ENCODE data around the gene GNL1. TPM values are rescaled to one million over a fixed set of nuclear protein-coding genes. Genes with fewer than 3 reads are reported as not detected.
"Not testable (repeated sequence)": the region's sequence is repeated elsewhere in the genome, so short reads cannot be mapped to it uniquely, and the experiment has no call there.

Gene GNL1
- polyA plus RNA-seq, 3 donors from 2014 or later = 32.6 to 38.6 (median 35.0) TPM

GRCh38 chr6:30541515-30542403, 14.5 kb downstream of the GNL1 start:
- Mint-ChIP-seq H3K9me3 (no peaks in the 10 kb centered on the region), H3K4me1 (peaks cover 34 to 37% of the 10 kb centered on the region in 2 donors), H3K27ac (peak overlapping the region; percentile 84 to 92 (median 88)), H3K4me3 (peak overlapping the region; percentile 77 to 90 (median 83)), H3K36me3 (peaks cover 0 to 13% (median 7%) of the 10 kb centered on the region in 3 donors), H3K27me3 (ENCODE audit: low read depth in 3 of 3) (peaks cover under 1 to 6% (median 4%) of the 10 kb centered on the region in 3 donors)
- DNase-seq = peak; percentile 72 to 80 (median 80)

DNA sequence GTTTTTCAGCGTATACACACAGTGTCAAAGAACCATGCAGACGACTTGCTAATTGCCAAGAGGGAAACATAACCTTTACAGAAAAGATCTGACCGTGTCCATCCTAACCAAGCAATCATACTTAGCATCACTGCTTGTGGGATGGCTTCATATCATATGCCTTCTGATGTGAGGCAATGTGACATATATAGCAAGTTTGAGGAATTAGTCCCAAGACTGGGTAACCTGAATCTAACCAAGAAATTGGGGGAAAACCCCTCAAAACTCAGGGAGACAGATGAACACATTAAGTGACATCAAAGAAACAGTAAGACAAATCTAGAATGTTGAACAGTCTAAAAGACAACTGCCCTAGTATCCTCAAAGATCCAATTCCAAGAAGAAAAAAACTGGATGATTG, 18.4 kb downstream of the GNL1 start:
- Mint-ChIP-seq H3K4me1 (peaks cover 21 to 24% of the 10 kb centered on the region in 2 donors), H3K27ac (no peak overlapping the region), H3K4me3 (no peak overlapping the region), H3K9me3 (no peaks in the 10 kb centered on the region), H3K36me3 (no peaks in the 10 kb centered on the region), H3K27me3 (ENCODE audit: low read depth in 3 of 3) (peaks cover 0 to 6% (median 4%) of the 10 kb centered on the region in 3 donors)
- DNase-seq = no peak

DNA sequence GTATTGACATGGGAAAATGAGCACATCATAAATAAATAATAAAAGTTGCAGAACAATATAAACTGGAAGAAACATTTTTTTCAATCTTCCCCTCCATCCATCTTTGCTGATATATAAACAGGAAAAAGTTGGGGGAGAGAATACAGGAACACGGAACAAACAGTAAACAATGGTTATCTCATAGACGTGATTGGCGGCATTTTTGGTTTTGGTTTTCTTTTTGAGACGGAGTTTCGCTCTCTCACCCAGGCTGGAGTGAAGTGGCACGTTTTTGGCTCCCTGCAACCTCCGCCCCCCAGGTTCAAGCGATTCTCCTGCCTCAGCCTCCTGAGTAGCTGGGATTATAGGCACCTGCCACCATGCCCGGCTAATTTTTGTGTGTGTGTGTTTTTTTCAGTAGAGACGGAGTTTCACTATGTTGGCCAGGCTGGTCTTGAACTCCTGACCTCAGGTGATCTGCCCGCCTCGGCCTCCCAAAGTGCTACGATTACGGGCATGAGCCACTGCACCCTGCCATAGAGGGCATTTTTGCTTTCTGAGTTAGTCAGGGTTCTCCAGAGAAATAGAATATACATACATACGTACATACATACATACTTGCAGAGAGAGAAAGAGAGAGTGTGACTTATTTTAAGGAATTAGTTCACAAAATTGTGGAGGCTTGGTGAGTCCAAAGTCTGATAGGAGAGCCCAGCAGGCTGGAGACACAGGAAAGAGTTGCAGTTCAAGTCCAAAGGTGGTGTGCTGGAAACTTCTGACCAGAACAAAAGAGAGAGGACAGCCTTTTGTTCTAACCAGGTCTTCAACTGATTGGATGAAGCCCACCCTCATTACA, 22.6 kb downstream of the GNL1 start:
- peak in 1 of 3 donors; percentile 45 for DNase-seq
- Mint-ChIP-seq H3K4me3 (peak overlapping the region; percentile 72 to 97 (median 91)), H3K27ac (peak overlapping the region; percentile 12 to 89 (median 74)), H3K4me1 (peaks cover 26 to 28% of the 10 kb centered on the region in 2 donors), H3K9me3 (no peaks in the 10 kb centered on the region), H3K27me3 (ENCODE audit: low read depth in 3 of 3) (peaks cover 0 to 7% (median 0%) of the 10 kb centered on the region in 3 donors), H3K36me3 (no peaks in the 10 kb centered on the region)

- H3K27me3 Mint-ChIP-seq (ENCODE audit: low read depth in 3 of 3) = peaks cover 0 to 7% (median 2%) of the 10 kb centered on the region in 3 donors
- peaks cover 33 to 34% of the 10 kb centered on the region in 2 donors for H3K4me1 Mint-ChIP-seq
- no peaks in the 10 kb centered on the region for H3K9me3 Mint-ChIP-seq
- H3K4me3 Mint-ChIP-seq = no peak overlapping the region
- no peaks in the 10 kb centered on the region for H3K36me3 Mint-ChIP-seq
- H3K27ac Mint-ChIP-seq = peak overlapping the region in 5 of 6 donors; percentile 1 to 76 (median 54)
- no peak for DNase-seq
These were observed 26.3 kb downstream of the GNL1 start for GRCh38 chr6:30530014-30530413.

- not testable (repeated sequence) for H3K36me3 Mint-ChIP-seq; DNase-seq; H3K9me3 Mint-ChIP-seq; H3K27me3 Mint-ChIP-seq (ENCODE audit: low read depth in 3 of 3)
- Mint-ChIP-seq H3K4me3 (peak overlapping the region in 1 of 5 donors; percentile 5), H3K4me1 (peaks cover 33 to 34% of the 10 kb centered on the region in 2 donors), H3K27ac (peak overlapping the region in 5 of 6 donors; percentile 1 to 76 (median 54))
These were observed 26.9 kb downstream of the GNL1 start for GRCh38 chr6:30529349-30529875.

DNA sequence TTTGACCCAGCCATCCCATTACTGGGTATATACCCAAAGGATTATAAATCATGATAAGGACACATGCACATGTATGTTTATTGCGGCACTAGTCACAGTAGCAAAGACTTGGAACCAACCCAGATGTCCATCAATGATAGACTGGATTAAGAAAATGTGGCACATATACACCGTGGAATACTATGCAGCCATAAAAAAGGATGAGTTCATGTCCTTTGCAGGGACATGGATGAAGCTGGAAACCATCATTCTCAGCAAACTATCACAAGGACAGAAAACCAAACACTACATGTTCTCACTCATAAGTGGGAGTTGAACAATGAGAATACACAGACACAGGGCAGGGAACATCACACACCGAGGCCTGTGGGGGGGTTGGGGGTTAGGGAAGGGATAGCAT, 29.8 kb downstream of the GNL1 start:
- H3K4me1 Mint-ChIP-seq = peaks cover 18 to 21% of the 10 kb centered on the region in 2 donors
- not testable (repeated sequence) for H3K36me3 Mint-ChIP-seq; H3K27me3 Mint-ChIP-seq (ENCODE audit: low read depth in 3 of 3); DNase-seq; H3K4me3 Mint-ChIP-seq; H3K9me3 Mint-ChIP-seq; H3K27ac Mint-ChIP-seq

DNA sequence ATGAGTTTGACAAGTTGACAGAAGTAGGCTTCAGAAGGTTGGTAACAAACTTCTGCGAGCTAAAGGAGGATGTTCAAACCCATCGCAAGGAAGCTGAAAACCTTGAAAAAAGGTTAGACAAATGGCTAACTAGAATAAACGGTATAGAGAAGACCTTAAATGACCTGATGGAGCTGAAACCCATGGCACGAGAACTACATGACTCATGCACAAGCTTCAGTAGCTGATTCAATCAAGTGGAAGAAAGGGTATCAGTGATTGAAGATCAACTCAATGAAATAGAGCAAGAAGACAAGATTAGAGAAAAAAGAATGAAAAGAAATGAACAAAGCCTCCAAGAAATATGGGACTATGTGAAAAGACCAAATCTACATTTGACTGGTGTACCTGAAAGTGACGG, 34.3 kb downstream of the GNL1 start:
- Mint-ChIP-seq H3K4me1 (peaks cover 13 to 18% of the 10 kb centered on the region in 2 donors), H3K9me3 (peaks cover 0 to 16% (median 9%) of the 10 kb centered on the region in 6 donors), H3K36me3 (peaks cover 0 to 21% (median 14%) of the 10 kb centered on the region in 3 donors)
- DNase-seq; H3K27ac Mint-ChIP-seq; H3K4me3 Mint-ChIP-seq; H3K27me3 Mint-ChIP-seq (ENCODE audit: low read depth in 3 of 3): not testable (repeated sequence)

DNA sequence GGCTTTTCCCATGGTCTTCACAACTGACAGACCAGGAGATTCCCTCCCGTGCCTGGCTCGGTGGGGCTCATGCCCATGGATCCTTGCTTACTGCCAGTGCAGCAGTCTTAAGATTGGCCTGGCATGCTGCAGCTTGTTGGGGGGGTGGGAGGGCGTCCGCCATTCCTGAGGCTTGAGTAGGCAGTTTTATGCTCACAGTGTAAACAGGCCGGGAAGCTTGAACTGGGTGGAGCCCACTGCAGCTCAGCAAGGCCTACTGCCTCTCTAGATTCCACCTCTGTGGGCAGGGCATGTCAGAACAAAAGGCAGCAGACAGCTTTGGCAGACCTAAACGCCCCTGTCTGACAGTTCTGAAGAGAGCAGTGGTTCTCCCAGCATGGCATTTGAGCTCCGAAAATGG, 35.2 kb downstream of the GNL1 start:
- H3K27me3 Mint-ChIP-seq (ENCODE audit: low read depth in 3 of 3) = peaks cover 5 to 11% (median 5%) of the 10 kb centered on the region in 3 donors
- not testable (repeated sequence) for DNase-seq, H3K4me3 Mint-ChIP-seq, H3K27ac Mint-ChIP-seq
- peaks cover 0 to 21% (median 14%) of the 10 kb centered on the region in 3 donors for H3K36me3 Mint-ChIP-seq
- peaks cover 21 to 24% of the 10 kb centered on the region in 2 donors for H3K4me1 Mint-ChIP-seq
- peaks cover 0 to 16% (median 9%) of the 10 kb centered on the region in 6 donors for H3K9me3 Mint-ChIP-seq

DNA sequence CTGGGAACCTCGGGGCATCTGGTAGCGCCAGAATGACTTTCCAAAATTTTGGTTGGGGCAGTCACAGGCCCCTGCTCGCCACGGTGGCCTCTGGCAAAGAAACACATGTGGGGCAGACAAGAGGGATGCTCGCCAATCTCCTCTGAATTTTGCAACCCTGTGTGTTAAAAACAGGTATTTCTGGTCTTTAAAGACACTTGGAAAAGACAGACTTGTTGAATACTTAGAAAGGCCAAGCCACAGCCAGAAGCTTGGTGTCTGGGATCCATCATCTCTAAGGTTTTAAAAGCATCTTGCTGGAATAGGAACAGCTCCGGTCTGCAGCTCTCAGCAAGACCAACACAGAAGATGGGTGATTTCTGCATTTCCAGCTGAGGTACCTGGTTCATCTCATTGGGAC, 35.8 kb downstream of the GNL1 start:
- DNase-seq = no peak
- peaks cover 0 to 21% (median 14%) of the 10 kb centered on the region in 3 donors for H3K36me3 Mint-ChIP-seq
- peaks cover 8 to 16% (median 8%) of the 10 kb centered on the region in 3 donors for H3K27me3 Mint-ChIP-seq (ENCODE audit: low read depth in 3 of 3)
- H3K4me1 Mint-ChIP-seq = peaks cover 27 to 29% of the 10 kb centered on the region in 2 donors
- no peak overlapping the region for H3K4me3 Mint-ChIP-seq
- peaks cover 0 to 16% (median 9%) of the 10 kb centered on the region in 6 donors for H3K9me3 Mint-ChIP-seq
- no peak overlapping the region for H3K27ac Mint-ChIP-seq

- Mint-ChIP-seq H3K27ac (peak overlapping the region; percentile 54 to 90 (median 82)), H3K27me3 (ENCODE audit: low read depth in 3 of 3) (peaks cover 8 to 19% (median 10%) of the 10 kb centered on the region in 3 donors), H3K4me3 (peak overlapping the region; percentile 12 to 61 (median 51)), H3K4me1 (peaks cover 37 to 43% of the 10 kb centered on the region in 2 donors), H3K9me3 (peaks cover 0 to 16% (median 9%) of the 10 kb centered on the region in 6 donors), H3K36me3 (peaks cover 0 to 24% (median 14%) of the 10 kb centered on the region in 3 donors)
- DNase-seq = peak in 2 of 3 donors; percentile 29 to 41
These were observed 37.7 kb downstream of the GNL1 start for GRCh38 chr6:30518505-30519145.

DNA sequence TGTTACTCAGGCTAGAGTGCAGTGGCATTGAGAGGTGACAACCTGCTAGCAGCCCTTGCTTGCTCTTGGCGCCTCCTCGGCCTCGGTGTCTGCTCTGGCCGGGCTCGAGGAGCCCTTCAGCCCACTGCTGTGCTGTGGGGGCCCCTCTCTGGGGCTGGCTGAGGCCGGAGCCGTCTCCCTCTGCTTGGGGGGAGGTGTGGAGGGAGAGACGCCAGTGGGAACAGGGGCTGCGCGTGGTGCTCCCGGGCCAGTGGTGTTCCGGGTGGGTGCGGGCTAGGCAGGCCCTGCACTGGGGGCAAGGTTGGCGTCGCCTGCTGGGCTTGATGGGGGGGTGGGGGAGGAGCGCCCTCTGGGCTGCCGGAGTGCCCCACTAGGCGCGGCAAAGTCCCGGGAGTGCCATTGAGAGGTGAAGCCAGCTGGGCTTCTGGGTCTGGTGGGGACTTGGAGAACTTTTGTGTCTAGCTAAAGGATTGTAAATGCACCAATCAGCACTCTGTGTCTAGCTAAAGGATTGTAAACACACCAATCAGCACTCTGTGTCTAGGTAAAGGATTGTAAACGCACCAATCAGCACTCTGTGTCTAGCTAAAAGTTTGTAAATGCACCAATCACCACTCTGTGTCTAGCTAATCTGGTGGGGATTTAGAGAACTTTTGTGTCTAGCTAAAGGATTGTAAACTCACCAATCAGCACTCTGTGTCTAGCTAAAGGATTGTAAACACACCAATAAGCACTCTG, 38.4 kb downstream of the GNL1 start:
- peak overlapping the region; percentile 54 to 90 (median 82) for H3K27ac Mint-ChIP-seq
- H3K4me3 Mint-ChIP-seq = peak overlapping the region; percentile 12 to 61 (median 51)
- not testable (repeated sequence) for DNase-seq
- H3K36me3 Mint-ChIP-seq = peaks cover 0 to 24% (median 14%) of the 10 kb centered on the region in 3 donors
- peaks cover 0 to 15% (median 6%) of the 10 kb centered on the region in 6 donors for H3K9me3 Mint-ChIP-seq
- H3K27me3 Mint-ChIP-seq (ENCODE audit: low read depth in 3 of 3) = peaks cover 8 to 19% (median 10%) of the 10 kb centered on the region in 3 donors
- peaks cover 37 to 43% of the 10 kb centered on the region in 2 donors for H3K4me1 Mint-ChIP-seq

DNA sequence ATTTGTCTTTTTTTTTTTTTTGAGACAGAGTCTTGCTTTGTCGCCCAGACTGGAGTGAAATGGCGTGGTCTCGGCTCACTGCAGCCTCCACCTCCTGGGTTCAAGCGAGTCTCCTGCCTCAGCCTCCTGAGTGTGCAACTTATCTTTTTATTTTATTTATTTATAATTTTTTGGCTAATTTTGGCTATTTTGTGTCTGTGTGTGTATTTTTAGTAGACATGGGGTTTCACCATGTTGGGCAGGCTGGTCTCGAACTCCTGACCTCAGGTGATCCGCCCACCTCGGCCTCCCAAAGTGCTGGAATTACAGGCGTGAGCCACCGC, 39.6 kb downstream of the GNL1 start:
- peaks cover 0 to 17% (median 8%) of the 10 kb centered on the region in 3 donors for H3K36me3 Mint-ChIP-seq
- peak overlapping the region; percentile 95 to 99 (median 98) for H3K27ac Mint-ChIP-seq
- H3K27me3 Mint-ChIP-seq (ENCODE audit: low read depth in 3 of 3) = peaks cover 8 to 19% (median 10%) of the 10 kb centered on the region in 3 donors
- peaks cover 42 to 45% of the 10 kb centered on the region in 2 donors for H3K4me1 Mint-ChIP-seq
- H3K9me3 Mint-ChIP-seq = peaks cover 0 to 10% (median 4%) of the 10 kb centered on the region in 6 donors
- H3K4me3 Mint-ChIP-seq = peak overlapping the region; percentile 86 to 95 (median 91)
- DNase-seq = not testable (repeated sequence)

Data from immature natural killer cell (primary cell).